ENCODE data around the gene RPTOR.

- TF ChIP-seq CTCF (IDR thresholded peaks at IDR 0.05) (no peak), EP300 (IDR thresholded peaks at IDR 0.05) (no peak), POLR2A (IDR thresholded peaks at IDR 0.05; ENCODE audit: low read depth) (no peak), POLR2AphosphoS5 (IDR thresholded peaks at IDR 0.05) (no peak)
These were observed 211.2 kb downstream of the RPTOR start for GRCh38 chr17:80755650-80756405.

All from esophagus muscularis mucosa (tissue), 4 donors.